Astrocyte of the cerebellum (primary cell): ENCODE measurements around the gene MYOG.

Experiments used
- DNase-seq: peaks from one replicate; pipeline ENCODE4 v3.0.0-alpha.2; 2011; ENCODE audit warnings: low read depth
- H3K4me3 ChIP-seq: 2 replicates; pipeline ENCODE4 v1.5.1; 2011; ENCODE audit warnings: mild to moderate bottlenecking, low read depth, low read length, moderate library complexity
- in situ Hi-C: cut with HindIII; loops from 2 replicates; pipeline ENCODE4 v1.10.0; 2017; ENCODE audit warnings: low sequenced_read_pairs
- TF ChIP-seq, protein P1 (sequence below): IDR thresholded peaks from 2 replicates; pipeline ENCODE4 v1.5.1; 2012; ENCODE audit warnings: low read length, low read depth, moderate library complexity, mild to moderate bottlenecking; ENCODE audit errors: missing control alignments

MYOG gene

DNA sequence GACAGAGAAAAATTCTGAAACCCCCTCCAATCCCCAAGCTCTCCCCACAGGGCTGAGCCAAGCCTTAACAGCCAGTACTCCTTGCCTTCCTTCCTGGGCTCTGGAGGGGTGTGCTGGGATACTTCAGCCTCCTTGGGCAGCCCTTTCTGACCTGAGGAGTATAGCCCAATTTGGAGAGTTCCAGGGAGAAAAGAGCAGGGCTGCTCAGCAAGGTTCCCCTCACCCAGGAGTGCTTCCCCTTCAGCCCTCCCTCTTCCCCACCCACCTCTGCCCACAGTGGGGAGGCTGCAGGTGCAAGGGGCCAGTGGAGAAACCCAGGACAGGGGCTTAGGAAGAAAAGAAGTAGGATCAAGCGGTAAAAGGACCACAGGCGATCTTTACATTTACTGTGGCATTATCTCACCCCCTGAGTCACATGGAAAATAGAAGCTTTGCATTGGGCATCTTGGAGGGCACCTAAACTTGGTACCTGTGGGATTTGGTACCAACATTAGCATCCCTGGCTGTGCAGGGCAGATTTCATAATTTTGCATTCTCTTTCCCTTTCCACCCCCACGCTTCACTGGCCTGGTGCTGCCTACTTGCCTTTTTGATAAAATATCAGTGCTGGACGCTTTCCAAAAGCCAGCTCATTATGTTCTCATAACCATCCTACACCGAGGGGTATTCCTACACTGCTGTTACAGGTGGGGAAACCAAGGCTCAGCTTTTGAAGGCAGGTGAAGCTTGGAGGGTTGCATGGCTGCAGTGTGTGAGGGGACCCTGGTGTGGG lies 38.9 kb upstream of the MYOG start:
- H3K4me3 ChIP-seq: no peak overlapping the region
- TF ChIP-seq, protein P1, sequence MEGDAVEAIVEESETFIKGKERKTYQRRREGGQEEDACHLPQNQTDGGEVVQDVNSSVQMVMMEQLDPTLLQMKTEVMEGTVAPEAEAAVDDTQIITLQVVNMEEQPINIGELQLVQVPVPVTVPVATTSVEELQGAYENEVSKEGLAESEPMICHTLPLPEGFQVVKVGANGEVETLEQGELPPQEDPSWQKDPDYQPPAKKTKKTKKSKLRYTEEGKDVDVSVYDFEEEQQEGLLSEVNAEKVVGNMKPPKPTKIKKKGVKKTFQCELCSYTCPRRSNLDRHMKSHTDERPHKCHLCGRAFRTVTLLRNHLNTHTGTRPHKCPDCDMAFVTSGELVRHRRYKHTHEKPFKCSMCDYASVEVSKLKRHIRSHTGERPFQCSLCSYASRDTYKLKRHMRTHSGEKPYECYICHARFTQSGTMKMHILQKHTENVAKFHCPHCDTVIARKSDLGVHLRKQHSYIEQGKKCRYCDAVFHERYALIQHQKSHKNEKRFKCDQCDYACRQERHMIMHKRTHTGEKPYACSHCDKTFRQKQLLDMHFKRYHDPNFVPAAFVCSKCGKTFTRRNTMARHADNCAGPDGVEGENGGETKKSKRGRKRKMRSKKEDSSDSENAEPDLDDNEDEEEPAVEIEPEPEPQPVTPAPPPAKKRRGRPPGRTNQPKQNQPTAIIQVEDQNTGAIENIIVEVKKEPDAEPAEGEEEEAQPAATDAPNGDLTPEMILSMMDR: no peak
- in situ Hi-C loops: loop anchor here (5.0 kb wide), 1 partner anchor 98 kb away; no protein-coding TSS in a partner anchor
- DNase-seq: no peak

DNA sequence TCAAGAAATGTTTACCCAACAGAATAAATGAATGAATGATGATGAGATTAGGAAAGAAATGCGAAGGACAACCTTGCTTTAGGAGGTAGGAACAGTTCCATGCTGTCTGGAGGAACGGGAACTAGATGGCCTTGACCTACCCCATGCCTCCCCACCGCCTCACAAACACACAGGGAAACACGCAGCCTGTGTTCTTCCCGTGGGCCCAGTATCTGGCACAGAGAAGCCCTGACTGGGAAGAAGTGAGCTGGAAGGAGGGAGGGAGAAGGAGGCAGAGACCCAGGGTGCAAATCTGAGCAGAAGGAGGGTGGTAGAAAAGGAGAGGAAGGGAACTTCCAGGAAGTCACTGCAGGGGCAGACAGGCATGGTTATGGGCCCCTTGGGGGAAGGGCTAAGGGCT lies 38.2 kb upstream of the MYOG start:
- no peak overlapping the region for H3K4me3 ChIP-seq
- TF ChIP-seq, protein P1: no peak
- in situ Hi-C loops: loop anchor here (5.0 kb wide), 1 partner anchor 98 kb away; no protein-coding TSS in a partner anchor
- DNase-seq: no peak

DNA sequence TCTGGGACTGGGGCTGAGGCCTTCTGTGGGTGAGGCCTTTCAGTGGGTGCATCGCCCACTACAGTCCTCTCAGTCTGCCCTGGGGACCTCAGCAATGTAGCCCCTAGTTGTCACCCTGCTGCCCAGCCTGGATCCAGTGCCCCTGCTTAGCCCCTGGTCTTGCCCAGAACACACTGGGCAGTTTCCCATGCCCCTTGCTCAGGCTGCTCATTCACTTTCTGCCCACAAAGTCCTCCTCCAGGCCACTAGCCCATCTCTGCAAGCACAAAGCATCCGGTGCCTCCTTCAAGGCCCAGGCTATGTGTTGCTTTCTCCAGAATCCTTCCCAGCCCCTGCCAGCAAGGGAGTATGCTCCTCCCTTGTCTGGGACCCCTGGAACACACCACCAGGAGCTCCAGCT lies 36.3 kb upstream of the MYOG start:
- no peak for DNase-seq
- no peak overlapping the region for H3K4me3 ChIP-seq
- TF ChIP-seq, protein P1: no peak
- in situ Hi-C loops: loop anchor here (5.0 kb wide), 1 partner anchor 100 kb away; no protein-coding TSS in a partner anchor

DNA sequence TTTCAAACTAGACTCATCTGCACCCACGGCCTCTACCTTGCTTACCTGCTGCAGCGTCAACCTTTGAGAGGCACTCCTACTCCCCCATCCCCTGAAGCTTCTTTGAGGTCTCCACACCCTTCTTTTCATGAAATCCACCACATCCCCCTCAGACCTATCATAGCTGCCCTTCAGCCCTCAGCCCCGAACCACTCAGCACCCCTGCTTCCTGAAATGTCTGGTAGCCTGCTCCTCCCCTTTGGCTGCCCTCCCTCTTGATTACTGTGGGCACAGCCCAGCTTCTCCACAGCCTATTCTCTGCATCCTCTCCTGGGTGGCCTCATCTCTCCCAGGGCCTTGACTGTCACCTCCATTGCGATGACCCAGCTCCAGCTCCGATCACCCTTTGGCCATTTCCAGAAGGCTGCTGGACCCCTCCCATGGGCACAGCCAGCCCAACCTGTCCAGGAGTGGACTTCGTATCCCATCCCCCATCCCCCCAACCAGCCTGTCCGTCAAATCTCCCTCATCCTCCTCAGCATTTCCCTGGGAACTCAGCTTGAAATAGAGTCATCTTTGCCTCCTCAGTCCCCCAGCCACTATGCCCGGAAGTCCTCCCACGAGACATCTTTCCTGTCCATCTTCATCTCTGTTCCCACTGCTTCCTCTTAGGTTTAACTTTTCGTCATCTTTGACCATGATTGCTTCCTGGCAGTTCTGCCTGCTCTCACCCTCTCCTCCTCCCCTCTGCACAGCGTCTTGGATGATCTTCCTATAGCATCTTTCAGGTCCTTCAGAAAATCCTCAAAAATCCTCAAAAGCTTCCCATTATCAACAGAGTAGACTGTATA lies 35.6 kb upstream of the MYOG start:
- DNase-seq: no peak
- H3K4me3 ChIP-seq: no peak overlapping the region
- in situ Hi-C loops: loop anchor here (5.0 kb wide), 1 partner anchor 101 kb away; no protein-coding TSS in a partner anchor
- TF ChIP-seq, protein P1: no peak

DNA sequence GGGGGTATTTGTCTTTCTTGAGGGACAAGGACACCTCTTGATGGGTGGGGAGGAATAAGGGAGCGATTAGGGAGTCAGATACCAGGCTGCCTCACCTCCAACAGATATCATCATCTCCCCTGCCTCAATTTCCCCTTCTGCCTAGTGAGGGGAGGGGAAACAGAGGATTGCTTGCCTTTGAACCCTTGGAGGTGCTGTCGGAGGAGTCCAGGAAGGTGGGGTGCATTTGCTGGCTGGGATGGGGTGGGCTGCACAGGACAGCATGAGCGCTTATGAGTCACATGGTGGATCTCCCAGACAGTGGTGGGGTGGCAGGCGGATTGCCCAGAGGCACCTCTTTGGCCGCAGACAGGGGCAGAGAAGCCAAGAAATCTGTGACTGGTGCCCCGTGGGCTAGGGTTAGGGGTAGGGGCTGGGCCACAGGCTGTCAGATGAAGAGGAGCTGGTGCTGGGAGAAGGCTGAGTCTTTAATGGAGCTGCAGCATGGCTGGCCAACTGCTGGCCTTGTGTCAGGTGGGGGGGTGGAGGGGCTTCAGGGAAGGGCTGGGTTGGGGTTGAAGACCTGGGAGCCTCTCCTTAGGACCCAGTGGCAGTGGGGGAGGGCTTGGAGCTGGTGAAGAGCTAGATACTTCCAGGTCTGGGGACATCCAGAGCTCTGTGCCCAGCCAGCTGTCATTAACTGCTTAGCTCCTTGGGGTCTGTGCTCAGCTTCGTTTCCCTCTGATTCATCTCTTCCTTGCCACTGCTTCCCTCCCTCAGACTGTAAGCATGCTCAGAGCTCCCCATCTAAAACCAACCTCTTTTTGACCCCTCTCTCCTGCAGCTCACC lies 34.7 kb upstream of the MYOG start:
- no peak for DNase-seq

More for the DNA sequence above, 34.7 kb upstream of the MYOG start:
- TF ChIP-seq, protein P1: no peak
- no peak overlapping the region for H3K4me3 ChIP-seq
- in situ Hi-C loops: loop anchor here (5.0 kb wide), 1 partner anchor 102 kb away; no protein-coding TSS in a partner anchor
